Astrocyte (in vitro differentiated cells and primary cell): ENCODE measurements around the gene PFDN6.

Experiments used
- EZH2 ChIP-seq: IDR thresholded peaks from 2 replicates; pipeline ENCODE4 v1.6.1; 2012; ENCODE audit warnings: mild to moderate bottlenecking, low read length, inconsistent platforms; ENCODE audit not compliant: insufficient read depth
- TF ChIP-seq, protein P1 (sequence below): IDR thresholded peaks from 2 replicates; pipeline ENCODE4 v1.5.1; 2011; ENCODE audit warnings: low read depth, mild to moderate bottlenecking, inconsistent platforms, low read length, moderate library complexity; ENCODE audit not compliant: insufficient read depth

- TF ChIP-seq, protein P1, sequence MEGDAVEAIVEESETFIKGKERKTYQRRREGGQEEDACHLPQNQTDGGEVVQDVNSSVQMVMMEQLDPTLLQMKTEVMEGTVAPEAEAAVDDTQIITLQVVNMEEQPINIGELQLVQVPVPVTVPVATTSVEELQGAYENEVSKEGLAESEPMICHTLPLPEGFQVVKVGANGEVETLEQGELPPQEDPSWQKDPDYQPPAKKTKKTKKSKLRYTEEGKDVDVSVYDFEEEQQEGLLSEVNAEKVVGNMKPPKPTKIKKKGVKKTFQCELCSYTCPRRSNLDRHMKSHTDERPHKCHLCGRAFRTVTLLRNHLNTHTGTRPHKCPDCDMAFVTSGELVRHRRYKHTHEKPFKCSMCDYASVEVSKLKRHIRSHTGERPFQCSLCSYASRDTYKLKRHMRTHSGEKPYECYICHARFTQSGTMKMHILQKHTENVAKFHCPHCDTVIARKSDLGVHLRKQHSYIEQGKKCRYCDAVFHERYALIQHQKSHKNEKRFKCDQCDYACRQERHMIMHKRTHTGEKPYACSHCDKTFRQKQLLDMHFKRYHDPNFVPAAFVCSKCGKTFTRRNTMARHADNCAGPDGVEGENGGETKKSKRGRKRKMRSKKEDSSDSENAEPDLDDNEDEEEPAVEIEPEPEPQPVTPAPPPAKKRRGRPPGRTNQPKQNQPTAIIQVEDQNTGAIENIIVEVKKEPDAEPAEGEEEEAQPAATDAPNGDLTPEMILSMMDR, result no peak
- TF ChIP-seq EZH2, result no peak
Measured at GRCh38 chr6:33278392-33278741, 11.0 kb upstream of the PFDN6 start.
